HPDE6-E6E7 (cell line): Measurements from ENCODE around the gene STIMATE.

Source experiments
- DNase-seq: peaks from one replicate; pipeline ENCODE4 v3.0.0; 2011; ENCODE audit warnings: missing footprints; ENCODE audit errors: extremely low spot score

Gene STIMATE

DNA sequence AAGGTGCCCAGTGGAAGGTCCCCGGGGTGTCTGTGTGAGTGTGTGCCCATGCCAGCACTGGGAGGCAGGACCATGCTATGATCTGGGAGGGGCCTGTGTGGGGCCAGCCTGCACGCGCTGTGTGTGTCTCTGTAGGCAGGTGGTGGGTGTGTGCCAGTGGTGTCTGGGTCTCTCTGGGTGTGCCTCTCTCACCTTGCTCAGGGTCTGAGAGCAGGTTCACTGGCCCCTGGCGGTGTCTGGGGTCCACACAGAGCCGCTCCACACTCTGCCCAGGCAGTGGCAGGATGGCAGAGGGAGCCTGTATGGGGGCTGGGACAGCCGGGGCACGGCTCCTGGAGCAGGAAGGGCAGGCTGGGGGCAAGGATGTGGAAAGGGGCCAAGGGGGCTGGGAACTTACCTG is 79.5 kb downstream of the STIMATE start:
- DNase-seq, result no peak

DNA sequence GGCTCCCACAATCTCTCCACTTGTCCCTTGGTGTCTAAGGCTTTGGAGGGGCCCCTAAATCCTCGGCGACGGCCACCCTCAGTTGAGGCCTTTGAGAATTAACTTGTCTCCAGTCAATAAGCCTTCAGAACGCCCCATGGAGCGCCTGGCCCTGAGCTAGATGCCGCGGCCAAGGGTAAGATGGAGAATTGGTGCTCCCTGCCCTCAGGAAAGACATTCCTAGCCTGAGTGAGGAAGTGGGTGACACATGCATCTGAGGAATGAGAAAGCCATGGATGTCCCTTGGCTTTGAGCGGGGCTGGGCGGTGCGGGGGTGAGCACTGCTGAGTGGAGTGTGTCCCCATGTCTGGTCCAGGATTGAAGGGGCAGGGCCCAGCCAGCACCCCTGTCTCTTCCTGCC is 80.1 kb downstream of the STIMATE start:
- no peak for DNase-seq

- no peak for DNase-seq
These were observed 80.7 kb downstream of the STIMATE start for GRCh38 chr3:52816654-52817053.

GRCh38 chr3:52816199-52816598 is 81.1 kb downstream of the STIMATE start:
- no peak for DNase-seq

DNA sequence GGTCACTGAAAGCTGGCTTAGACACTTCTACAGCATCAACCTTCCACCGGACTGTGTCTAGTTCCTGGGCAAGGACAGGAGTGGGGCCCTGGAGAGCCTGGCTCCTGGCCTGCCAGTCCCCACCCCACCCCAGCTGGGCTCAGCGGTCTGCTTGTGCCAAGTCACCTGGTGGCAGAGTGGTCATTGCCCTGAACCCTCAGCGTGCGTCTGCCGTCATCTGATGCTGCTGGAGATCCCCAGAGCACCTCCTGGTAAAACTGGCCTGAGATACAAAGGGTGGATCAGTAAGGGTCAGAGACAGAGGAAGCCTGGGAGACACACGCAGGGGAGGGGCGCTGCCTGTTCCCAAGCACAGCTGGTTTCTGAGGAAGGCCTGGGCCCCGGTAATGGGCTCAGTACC is 83.5 kb downstream of the STIMATE start:
- no peak for DNase-seq

DNA sequence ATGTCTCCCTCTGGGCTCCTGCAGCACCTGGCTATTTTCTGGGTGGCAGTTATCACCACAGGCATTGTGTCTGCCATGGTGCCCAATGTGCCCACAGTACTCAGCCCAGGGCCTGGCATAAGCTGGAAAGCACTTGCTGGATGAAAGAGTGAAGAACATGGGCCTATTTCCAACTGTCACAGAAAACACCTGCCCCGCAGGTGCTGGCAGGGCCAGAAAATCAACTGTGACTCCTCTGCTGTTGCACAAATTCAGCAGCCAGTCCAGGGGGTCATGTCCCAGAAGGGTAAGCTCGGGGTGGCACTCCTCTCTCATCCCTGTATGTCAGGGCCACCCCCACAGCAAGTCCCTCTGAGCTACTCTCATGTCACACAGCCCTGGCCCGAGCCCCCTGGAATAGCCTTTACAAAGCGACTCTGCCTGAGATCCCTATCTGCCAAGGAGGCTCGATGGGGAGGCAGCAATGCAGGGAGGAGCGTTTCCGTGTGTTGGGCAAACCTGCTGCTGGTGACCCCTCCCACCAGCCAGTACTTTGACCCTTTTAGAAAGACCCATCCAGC is 85.8 kb downstream of the STIMATE start:
- no peak for DNase-seq

- no peak for DNase-seq
These were observed 86.4 kb downstream of the STIMATE start for GRCh38 chr3:52810923-52811322.

DNA sequence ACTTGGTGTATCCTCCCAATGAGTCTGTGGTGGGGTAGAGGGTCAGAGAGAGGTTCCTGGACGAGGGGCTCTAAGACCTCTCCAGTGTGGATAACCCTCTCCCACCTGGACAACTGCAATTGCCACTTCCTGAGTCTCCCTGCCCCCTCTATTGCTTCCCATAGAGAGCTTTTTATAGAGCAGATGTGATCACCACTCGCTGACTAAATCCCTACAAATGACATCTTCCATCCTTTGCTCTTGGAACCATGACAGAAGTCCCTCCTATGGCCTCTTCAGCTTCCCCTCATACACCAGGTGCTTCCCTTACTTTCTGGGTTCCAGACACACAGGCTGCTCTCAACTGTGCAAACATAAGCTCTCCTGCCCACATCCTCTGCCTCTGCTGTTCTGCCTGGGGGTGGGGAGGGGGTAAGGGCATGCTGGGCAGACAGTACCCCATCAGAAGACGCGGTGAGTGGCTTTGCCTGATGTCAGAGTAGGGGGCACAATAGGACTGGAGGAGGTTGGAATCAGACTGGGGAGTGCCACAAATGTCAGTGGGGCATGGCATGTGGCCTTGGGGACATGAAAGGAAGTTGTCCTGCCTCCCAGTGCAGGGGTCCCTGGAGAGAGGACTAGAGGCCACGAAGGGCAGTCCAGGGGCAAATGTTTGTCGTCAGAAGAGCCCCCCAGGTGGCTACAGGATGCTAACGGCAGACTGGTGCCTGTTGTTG is 87.5 kb downstream of the STIMATE start:
- no peak for DNase-seq

DNA sequence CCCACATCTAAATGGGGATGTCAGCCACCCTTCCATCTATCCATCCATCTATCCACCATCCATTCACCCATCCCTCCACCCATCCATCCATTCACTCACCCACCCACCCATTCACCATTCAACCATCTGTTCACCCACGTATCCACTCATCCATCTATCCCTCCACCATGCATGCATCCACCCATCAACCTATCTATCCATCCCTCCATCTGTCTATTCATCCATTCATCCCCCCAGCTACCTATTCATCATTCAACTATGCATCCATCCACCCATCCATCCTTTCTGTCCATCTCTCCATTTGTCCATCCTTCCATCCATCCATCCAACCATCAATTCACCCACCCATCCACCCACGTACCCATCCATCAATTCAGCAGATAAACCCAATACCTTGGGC is 88.2 kb downstream of the STIMATE start:
- no peak for DNase-seq

GRCh38 chr3:52805270-52806039 is 91.9 kb downstream of the STIMATE start:
- no peak for DNase-seq

- no peak for DNase-seq
These were observed 95.5 kb downstream of the STIMATE start for GRCh38 chr3:52801839-52802238.

DNA sequence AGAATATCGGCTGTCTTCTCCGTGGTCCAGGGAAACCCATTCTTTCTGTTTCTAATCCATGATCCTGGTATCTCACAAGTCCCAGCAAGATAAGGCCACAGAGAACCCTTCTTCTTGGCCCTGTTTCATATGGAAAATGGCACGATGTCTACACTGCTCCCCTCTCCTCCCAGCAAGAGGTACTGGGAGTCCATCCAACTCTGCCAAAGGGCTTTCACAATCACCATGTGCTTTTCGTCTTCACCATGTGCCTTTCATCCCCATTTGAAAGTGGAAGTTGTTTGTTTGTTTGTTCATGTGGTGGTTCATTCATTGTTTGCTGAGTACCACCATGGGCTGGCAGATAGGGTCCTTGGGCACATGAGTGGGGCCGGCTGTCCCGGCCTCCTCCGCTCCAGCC is 97.3 kb downstream of the STIMATE start:
- no peak for DNase-seq

GRCh38 chr3:52798978-52799476 is 98.3 kb downstream of the STIMATE start:
- peak; percentile 38 for DNase-seq

GRCh38 chr3:52798376-52798977 is 98.9 kb downstream of the STIMATE start:
- no peak for DNase-seq

GRCh38 chr3:52796411-52796810 is 100.9 kb downstream of the STIMATE start:
- DNase-seq, result no peak

DNA sequence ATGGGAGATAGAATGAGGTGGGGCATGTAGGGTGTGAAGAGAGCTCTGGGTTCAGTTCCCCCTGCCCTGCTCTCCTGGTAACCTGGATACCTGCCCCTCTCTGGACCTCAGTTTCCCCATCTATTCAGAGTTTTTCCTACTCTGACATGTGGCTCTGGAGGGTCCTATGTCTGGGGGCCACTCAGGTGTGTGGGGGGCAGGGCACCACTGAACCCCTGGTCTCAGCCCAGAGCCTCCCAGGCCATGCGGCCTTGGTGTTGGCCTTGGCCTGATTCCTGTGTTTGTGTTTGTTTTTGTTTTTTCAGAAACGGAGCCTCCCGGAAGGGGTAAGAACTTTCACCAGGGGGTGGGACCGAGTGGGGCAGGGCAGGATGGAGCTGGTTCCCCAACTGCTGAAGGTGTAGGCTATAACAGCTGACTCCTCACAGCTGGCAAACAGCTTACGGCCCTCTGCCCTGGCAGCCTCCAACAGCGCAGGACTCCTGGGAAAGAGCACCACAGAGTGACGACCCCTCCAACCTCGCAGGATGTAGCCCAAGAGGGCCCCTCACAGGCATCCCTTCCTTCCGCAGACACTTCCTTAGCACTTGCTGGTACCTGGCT is 101.9 kb downstream of the STIMATE start:
- no peak for DNase-seq

DNA sequence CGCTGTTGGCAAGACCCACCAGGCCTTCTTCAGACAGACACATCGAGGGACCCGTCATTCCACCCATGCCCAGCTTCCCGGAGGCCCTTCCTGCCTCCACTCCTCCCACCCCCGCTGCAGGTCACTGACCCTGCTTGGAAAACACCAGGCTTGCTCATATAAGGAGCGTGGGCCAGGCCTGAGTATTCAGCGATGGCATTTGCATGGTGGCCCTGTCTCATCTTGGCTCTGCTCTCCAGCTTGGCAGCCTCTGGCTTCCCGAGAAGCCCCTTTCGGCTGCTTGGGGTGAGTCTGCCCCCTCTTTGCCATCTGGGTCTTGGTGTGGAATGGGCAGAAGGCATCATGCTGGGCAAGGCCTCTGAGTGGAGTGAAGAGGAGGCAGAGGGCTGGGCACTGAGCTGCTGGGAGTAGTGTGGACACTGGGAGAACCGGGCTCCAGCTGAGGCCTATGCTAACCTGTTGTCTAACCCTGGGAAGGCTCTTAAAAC is 102.7 kb downstream of the STIMATE start, which contains the start of gene ITIH3:
ITIH3 (plus strand) TSS at position 185 of the 488 bp plus-strand sequence; CDS start at position 193, 8 bp downstream.
- no peak for DNase-seq

DNA sequence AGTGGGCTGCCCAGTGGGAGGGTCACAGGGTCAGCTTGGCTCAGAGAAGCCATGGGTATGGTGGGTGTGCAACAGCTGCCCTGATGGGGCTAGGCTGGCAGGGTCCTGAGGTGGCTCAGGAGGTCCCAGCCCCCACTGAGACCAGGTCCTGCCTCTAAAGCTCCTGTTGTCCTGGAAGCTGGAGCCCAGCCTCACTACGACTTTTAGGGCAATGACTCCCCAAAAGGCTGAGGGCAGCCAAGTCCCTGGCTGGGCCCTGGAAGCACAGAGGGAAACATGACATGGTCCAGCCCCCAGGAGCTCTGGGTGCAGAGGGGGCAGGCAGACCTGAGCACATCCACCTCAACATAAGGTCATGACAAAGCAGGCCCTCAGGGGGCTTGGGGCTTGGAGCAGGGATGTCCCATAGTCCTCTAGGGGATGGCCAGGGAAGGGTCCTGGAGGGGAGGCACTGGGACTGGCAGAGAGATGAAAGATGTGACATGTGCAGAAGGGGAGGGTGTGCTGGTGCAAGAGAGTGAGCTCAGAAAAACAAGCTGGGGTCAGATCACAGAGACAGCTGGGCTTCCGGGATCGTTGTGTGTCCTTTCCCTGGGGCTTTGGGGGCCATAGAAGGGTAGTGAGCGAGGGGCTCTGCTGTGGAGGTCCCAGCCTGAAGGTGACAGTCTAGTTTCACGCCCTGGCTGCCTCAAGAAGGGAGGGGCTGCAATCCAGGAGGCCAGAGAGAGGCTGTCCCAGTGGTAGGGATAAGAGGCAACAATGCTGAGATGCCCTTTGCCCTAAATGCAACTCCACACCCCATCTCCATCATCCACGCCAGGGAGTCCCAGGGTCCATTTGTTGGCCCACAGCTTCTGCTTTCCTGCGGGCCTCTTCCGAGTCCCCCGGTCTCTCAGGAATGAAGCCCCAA is 103.4 kb downstream of the STIMATE start:
- no peak for DNase-seq

DNA sequence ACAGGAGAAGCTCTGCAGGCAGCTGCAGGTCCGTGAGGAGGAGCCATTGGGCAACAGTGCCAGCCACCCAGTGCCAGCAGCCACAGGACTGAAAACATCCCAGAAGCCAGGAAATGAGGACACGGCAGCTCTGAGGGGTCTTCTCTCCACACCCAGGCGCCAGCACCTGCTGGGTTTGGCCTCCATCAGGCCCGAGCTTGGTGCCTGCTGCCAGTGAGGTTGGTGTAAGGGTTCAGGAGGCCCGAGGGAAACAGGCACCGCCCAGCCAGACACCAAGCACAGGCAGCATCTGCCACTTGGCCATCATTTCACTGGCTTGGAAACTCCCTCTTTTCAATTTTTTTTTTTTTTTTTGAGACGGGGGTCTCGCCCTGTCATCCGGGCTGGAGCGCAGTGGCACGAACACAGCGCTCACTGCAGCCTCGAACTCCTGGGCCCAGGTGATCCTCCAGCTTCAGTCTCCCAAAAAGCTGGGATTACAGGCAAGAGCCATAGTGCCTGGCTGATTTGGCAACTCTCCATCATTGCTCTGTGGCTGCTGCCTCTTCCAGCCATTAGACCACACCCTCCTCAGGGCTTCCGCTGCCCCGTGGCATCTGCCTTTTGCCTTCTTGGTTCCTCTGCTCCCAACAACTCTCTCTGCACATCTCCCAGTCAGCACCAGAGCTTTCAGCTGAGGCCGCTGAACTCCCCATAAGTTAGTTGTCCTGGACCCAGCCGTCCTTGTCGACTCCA is 104.2 kb downstream of the STIMATE start:
- DNase-seq, result no peak

- DNase-seq, result no peak
These were observed 104.9 kb downstream of the STIMATE start for GRCh38 chr3:52792413-52792812.
